ENCODE data around the gene SMPDL3B.

DNA sequence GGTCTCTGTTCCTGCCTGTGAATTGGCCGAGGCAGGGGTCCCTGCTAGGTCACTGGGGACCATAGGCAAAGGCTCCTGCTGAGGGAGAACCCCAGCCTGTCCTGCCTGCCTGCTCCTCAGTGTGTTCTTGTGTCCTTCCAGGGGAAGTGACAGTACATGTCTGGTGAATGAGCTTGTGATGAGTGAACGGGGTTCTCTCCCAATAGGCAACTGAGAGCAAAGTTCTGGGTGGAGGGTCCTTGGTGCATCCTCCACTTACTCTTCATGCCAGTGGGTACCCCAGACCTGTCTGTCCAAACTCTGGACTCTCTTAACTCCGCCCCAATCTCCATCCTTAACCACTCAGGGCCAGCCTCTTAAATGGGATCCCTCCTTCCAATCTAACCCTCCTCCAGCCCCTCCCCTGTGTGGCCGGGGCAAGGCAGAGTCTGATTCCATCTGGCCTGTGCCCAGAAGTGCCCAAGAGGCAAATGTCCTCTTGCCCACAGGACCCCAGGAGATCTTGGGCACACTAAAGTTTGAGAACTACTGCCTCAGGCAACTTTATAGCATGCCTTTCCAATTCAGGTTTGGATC, 26.9 kb downstream of the SMPDL3B start:
- TF ChIP-seq, protein P1, sequence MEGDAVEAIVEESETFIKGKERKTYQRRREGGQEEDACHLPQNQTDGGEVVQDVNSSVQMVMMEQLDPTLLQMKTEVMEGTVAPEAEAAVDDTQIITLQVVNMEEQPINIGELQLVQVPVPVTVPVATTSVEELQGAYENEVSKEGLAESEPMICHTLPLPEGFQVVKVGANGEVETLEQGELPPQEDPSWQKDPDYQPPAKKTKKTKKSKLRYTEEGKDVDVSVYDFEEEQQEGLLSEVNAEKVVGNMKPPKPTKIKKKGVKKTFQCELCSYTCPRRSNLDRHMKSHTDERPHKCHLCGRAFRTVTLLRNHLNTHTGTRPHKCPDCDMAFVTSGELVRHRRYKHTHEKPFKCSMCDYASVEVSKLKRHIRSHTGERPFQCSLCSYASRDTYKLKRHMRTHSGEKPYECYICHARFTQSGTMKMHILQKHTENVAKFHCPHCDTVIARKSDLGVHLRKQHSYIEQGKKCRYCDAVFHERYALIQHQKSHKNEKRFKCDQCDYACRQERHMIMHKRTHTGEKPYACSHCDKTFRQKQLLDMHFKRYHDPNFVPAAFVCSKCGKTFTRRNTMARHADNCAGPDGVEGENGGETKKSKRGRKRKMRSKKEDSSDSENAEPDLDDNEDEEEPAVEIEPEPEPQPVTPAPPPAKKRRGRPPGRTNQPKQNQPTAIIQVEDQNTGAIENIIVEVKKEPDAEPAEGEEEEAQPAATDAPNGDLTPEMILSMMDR (IDR thresholded peaks at IDR 0.05; ENCODE audit: low read length): no peak
- TF ChIP-seq EZH2 (IDR thresholded peaks at IDR 0.05; ENCODE audit: borderline replicate concordance, low read length): no peak

Measured in OCI-LY1 (cell line).